NCI-H524 (cell line): Measurements from ENCODE around the gene ACSL1.
A peak's percentile ranks its signal among the peaks of the same experiment; 100 is the strongest.
"Not testable (repeated sequence)": the region's sequence is repeated elsewhere in the genome, so short reads cannot be mapped to it uniquely, and the experiment has no call there.

ENCODE experiments used
- DNase-seq, 2 experiments: peaks; one replicate each; lab custom pipeline; 2025; lab: John Stamatoyannopoulos, UW

The ACSL1 gene

GRCh38 chr4:184751585-184751956 is 74.2 kb downstream of the ACSL1 start:
- DNase-seq = no peak

GRCh38 chr4:184750926-184751584 is 74.7 kb downstream of the ACSL1 start:
- no peak for DNase-seq

- DNase-seq = no peak
Measured at GRCh38 chr4:184748251-184748652, 77.5 kb downstream of the ACSL1 start.

- no peak for DNase-seq
Measured at GRCh38 chr4:184747034-184747830, 78.5 kb downstream of the ACSL1 start.

- peak; percentile 4 to 55 for DNase-seq
Measured at GRCh38 chr4:184745831-184746795, 79.7 kb downstream of the ACSL1 start.

GRCh38 chr4:184744236-184744635 is 81.5 kb downstream of the ACSL1 start:
- no peak for DNase-seq

GRCh38 chr4:184743650-184744049 is 82.1 kb downstream of the ACSL1 start:
- DNase-seq = no peak

- DNase-seq = not testable (repeated sequence)
Measured at GRCh38 chr4:184741651-184742050, 84.1 kb downstream of the ACSL1 start.

- no peak for DNase-seq
Measured at GRCh38 chr4:184740980-184741391, 84.8 kb downstream of the ACSL1 start.

GRCh38 chr4:184739575-184739974 is 86.2 kb downstream of the ACSL1 start:
- not testable (repeated sequence) for DNase-seq

- no peak for DNase-seq
Measured at GRCh38 chr4:184734758-184735157, 91.0 kb downstream of the ACSL1 start.

GRCh38 chr4:184733654-184734524 is 91.9 kb downstream of the ACSL1 start, which contains the start of gene CENPU:
Gene CENPU, minus strand, starts transcription at chr4:184734096. Its CDS starts 34 bp downstream, at chr4:184734062.
- peak; percentile 93 to 96 for DNase-seq

GRCh38 chr4:184732126-184732525 is 93.6 kb downstream of the ACSL1 start:
- peak; percentile 10 to 51 for DNase-seq

- DNase-seq = no peak
Measured at GRCh38 chr4:184731056-184731455, 94.7 kb downstream of the ACSL1 start.

- no peak for DNase-seq
Measured at GRCh38 chr4:184729946-184730345, 95.8 kb downstream of the ACSL1 start.

- no peak for DNase-seq
Measured at GRCh38 chr4:184728858-184729257, 96.9 kb downstream of the ACSL1 start.

GRCh38 chr4:184727430-184727829 is 98.3 kb downstream of the ACSL1 start:
- no peak for DNase-seq

GRCh38 chr4:184722798-184723197 is 103.0 kb downstream of the ACSL1 start:
- no peak for DNase-seq

- DNase-seq = no peak
Measured at GRCh38 chr4:184721254-184721653, 104.5 kb downstream of the ACSL1 start.

- DNase-seq = no peak
Measured at GRCh38 chr4:184719407-184719806, 106.4 kb downstream of the ACSL1 start.

- DNase-seq = no peak
Measured at GRCh38 chr4:184715526-184715925, 110.2 kb downstream of the ACSL1 start.
